GM12801 (cell line): Measurements from ENCODE around the gene GAB4.

Experiments
- TF ChIP-seq, protein P1 (sequence below): IDR thresholded peaks from one replicate; pipeline ENCODE4 v1.5.1; 2011; ENCODE audit warnings: control low read depth; ENCODE audit not compliant: insufficient read length; ENCODE audit errors: extremely low read depth

The GAB4 gene

GRCh38 chr22:16975155-16975885 is 32.7 kb downstream of the GAB4 start:
- TF ChIP-seq, protein P1, sequence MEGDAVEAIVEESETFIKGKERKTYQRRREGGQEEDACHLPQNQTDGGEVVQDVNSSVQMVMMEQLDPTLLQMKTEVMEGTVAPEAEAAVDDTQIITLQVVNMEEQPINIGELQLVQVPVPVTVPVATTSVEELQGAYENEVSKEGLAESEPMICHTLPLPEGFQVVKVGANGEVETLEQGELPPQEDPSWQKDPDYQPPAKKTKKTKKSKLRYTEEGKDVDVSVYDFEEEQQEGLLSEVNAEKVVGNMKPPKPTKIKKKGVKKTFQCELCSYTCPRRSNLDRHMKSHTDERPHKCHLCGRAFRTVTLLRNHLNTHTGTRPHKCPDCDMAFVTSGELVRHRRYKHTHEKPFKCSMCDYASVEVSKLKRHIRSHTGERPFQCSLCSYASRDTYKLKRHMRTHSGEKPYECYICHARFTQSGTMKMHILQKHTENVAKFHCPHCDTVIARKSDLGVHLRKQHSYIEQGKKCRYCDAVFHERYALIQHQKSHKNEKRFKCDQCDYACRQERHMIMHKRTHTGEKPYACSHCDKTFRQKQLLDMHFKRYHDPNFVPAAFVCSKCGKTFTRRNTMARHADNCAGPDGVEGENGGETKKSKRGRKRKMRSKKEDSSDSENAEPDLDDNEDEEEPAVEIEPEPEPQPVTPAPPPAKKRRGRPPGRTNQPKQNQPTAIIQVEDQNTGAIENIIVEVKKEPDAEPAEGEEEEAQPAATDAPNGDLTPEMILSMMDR = no peak

DNA sequence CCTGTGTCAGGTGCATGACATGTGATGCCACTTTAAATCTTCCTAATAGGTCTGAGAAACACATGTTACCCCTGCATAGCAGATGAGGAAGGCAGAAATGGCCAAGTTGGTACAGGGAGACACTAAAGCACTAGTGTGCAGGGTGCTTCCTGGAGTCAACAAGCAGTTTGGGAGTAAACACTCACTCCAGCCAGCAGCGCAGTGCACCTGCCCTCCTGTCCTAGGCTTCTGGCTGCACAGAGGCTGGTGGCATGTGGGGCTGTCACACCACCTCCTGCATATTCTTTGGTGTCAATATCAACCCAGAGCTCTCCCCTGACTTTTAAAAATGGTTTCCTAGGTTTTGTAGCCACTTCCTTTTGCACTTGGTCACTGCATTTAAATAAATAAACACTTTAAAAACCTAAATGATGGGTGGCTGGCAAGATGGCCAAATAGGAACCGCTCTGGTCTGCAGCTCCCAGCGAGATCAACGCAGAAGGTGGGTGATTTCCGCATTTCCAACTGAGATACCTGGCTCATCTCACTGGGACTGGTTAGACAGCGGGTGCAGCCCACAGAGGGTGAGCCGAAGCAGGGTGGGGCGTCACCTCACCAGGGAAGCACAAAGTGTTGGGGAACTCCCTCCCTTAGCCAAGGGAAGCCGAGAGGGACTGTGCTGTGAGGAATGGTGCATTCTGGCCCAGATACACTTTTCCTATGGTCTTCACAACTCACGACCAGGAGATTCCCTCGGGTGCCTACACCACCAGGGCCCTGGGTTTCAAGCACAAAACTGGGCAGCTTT is 33.5 kb downstream of the GAB4 start:
- TF ChIP-seq, protein P1 = no peak

GRCh38 chr22:16973591-16974297 is 34.3 kb downstream of the GAB4 start:
- TF ChIP-seq, protein P1 = no peak

DNA sequence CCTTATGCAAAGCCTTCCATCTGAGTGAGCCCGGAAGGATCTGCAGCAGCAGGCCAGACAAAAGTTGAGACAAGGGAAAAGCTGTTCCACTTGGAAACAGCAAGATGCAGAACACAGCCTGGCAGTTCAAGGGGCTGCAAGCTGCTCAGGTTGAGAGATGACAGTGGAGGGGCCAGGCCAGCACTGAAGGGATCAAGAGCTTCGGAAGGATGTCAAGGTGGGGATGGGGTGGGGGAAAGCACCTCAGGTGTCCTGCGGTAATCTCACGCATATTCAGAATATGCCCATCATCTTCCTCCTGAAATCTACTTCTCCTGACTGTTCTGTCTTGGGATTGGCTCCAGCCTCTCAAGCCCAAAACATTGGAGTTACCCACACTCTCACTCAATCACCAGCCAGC is 35.7 kb downstream of the GAB4 start:
- TF ChIP-seq, protein P1 = no peak

- TF ChIP-seq, protein P1 = no peak
These were observed 37.6 kb downstream of the GAB4 start for GRCh38 chr22:16970446-16970845.

DNA sequence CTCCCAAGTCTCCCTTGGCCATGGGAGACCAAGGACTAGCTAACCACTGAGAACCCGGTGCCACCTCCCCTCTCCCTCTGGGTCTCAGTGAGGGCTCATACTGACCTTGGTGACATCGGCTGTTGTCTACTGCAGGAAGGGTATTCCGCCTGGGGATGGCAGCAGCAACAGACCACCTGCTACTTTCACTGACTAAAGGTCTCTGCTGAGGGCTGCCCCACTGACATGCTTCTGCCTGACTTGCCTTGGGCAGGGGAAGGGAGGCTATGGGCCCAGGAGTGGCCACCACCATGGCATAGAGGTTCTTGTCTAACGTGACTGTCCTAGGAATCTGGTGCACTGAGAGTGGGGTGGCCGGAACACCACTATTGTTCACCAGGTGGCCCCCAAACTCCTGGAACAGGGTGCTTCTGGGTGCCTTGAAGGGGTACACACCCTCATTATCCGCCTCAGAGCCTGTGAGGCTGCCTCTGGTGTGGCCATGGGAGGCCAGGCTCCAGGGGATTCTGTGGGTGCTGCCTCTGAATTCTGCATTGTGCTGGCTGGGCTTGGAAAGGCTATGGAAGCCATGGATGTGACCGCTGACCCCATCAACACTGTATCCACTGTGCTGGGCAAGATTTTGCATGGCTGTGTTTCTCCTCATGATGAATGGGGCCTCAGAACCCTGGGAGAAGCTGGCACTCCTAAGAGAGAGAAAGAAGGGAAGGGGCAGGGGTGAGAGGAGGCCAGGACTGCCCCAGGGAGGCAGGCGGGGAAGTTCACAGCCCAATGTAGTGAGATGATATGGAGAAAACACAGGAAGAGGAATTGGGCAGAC is 38.3 kb downstream of the GAB4 start:
- TF ChIP-seq, protein P1 = no peak
